B cell (primary cell): ENCODE data around the gene FAM161B. TPM values are rescaled to one million over a fixed set of nuclear protein-coding genes. Genes with fewer than 3 reads are reported as not detected.

Experiments used
- ATAC-seq: fragments of 200-7000 bp; cut with Tn5 transposase; one replicate; pipeline ENCODE4 v1.10.0; 2021; ENCODE audit warnings: low read depth, mild to moderate bottlenecking, moderate number of reproducible peaks, moderate library complexity
- CTCF ChIA-PET: fragments of 350-600 bp; sonication (Branson Sonifier 250); formaldehyde crosslinking; loops from one replicate; lab custom pipeline; 2021; ENCODE audit warnings: antibody characterized with exemption, inconsistent platforms; lab: Charles Lee
- POLR2A ChIA-PET: fragments of 350-600 bp; sonication (Branson Sonifier 250); formaldehyde crosslinking; loops from one replicate; lab custom pipeline; 2021; ENCODE audit warnings: antibody characterized with exemption; lab: Charles Lee
- DNase-seq: peaks from one replicate; pipeline ENCODE4 v3.0.0; 2013
- H2AFZ ChIP-seq: 2 replicates; pipeline ENCODE4 v1.6.1; 2012; ENCODE audit warnings: mild to moderate bottlenecking, low read depth, low read length; ENCODE audit not compliant: insufficient read depth, poor library complexity, severe bottlenecking
- H3K27ac ChIP-seq, 2 donors: 1 replicate in 1 of 2; 2 replicates in 1 of 2; pipeline ENCODE4 v1.5.1; 2012 to 2013; ENCODE audit warnings: low read length in 2 of 2, mild to moderate bottlenecking in 2 of 2, moderate library complexity in 1 of 2
- H3K27me3 ChIP-seq, 4 experiments: fragments of 200-600 bp in 1 of 4; sonication (generic) in 1 of 4; replicated peaks in 1 of 4; 1 replicate in 2 of 4; 2 replicates in 2 of 4; pipeline versions ENCODE4 v1.6.1 to v1.7.0; 2013 to 2016; ENCODE audit warnings: low read length in 3 of 4, mild to moderate bottlenecking in 2 of 4, mixed read lengths in 1 of 4, moderate library complexity in 1 of 4; ENCODE audit not compliant: insufficient read depth in 4 of 4, control insufficient read depth in 3 of 4; ENCODE audit errors: control extremely low read depth in 1 of 4
- H3K36me3 ChIP-seq, 2 experiments: replicated peaks in 1 of 2; 1 replicate in 1 of 2; 2 replicates in 1 of 2; pipeline versions ENCODE4 v1.6.1 to v1.7.1; 2013; ENCODE audit warnings: low read length in 1 of 2; ENCODE audit not compliant: insufficient read depth in 2 of 2, control insufficient read depth in 1 of 2; ENCODE audit errors: control extremely low read depth in 1 of 2, extremely low read depth in 1 of 2
- H3K4me1 ChIP-seq, 2 donors: fragments of 200-600 bp in 1 of 2; sonication (generic) in 1 of 2; 1 replicate in 1 of 2; 2 replicates in 1 of 2; pipeline versions ENCODE4 v1.5.1 to v1.6.1; 2013 to 2017; ENCODE audit warnings: low read length in 2 of 2; ENCODE audit not compliant: control insufficient read depth in 2 of 2, insufficient read depth in 2 of 2
- H3K4me2 ChIP-seq: replicated peaks from 2 replicates; pipeline ENCODE3; 2012; ENCODE audit warnings: mild to moderate bottlenecking, low read depth, low read length; ENCODE audit not compliant: poor library complexity, severe bottlenecking
- H3K4me3 ChIP-seq, 5 experiments: fragments of 200-600 bp in 1 of 5; sonication (generic) in 1 of 5; 1 replicate in 3 of 5; 2 replicates in 2 of 5; pipeline versions ENCODE4 v1.5.1 to v1.7.0; 2011 to 2016; ENCODE audit warnings: low read length in 4 of 5, mild to moderate bottlenecking in 4 of 5, low read depth in 2 of 5, control low read depth in 1 of 5, moderate library complexity in 1 of 5; ENCODE audit not compliant: insufficient read depth in 1 of 5; ENCODE audit errors: control extremely low read depth in 1 of 5, extremely low read depth in 1 of 5
- H3K79me2 ChIP-seq: fragments of 200-600 bp; sonication (generic); one replicate; pipeline ENCODE4 v1.6.0; 2016; ENCODE audit warnings: low read length; ENCODE audit not compliant: control insufficient read depth, insufficient read depth
- H3K9ac ChIP-seq: fragments of 200-600 bp; sonication (generic); 2 replicates; pipeline ENCODE4 v1.6.1; 2017; ENCODE audit warnings: mild to moderate bottlenecking, low read length, moderate library complexity
- H3K9me3 ChIP-seq, 3 donors: one replicate each; pipeline versions ENCODE4 v1.6.1 to v1.7.1; 2013; ENCODE audit warnings: low read length in 2 of 3; ENCODE audit not compliant: control insufficient read depth in 2 of 3, insufficient read depth in 1 of 3; ENCODE audit errors: control extremely low read depth in 1 of 3
- H4K20me1 ChIP-seq: 2 replicates; pipeline ENCODE4 v1.6.0; 2012; ENCODE audit warnings: mild to moderate bottlenecking, low read length; ENCODE audit not compliant: insufficient read depth, control insufficient read depth, poor library complexity, severe bottlenecking
- H3K27ac Mint-ChIP-seq: one replicate; pipeline ENCODE4 v1.8.0; 2021; ENCODE audit warnings: mixed read lengths
- H3K27me3 Mint-ChIP-seq: one replicate; pipeline ENCODE4 v1.8.0; 2021; ENCODE audit warnings: mixed read lengths
- H3K4me1 Mint-ChIP-seq: one replicate; pipeline ENCODE4 v1.8.0; 2021; ENCODE audit warnings: mixed read lengths
- H3K4me3 Mint-ChIP-seq: one replicate; pipeline ENCODE4 v1.8.0; 2021; ENCODE audit warnings: mixed read lengths
- H3K9me3 Mint-ChIP-seq: one replicate; pipeline ENCODE4 v1.8.0; 2022; ENCODE audit warnings: mixed read lengths; ENCODE audit not compliant: insufficient read depth
- CTCF ChIP-seq: fragments of 200-600 bp; IDR thresholded peaks from one replicate; pipeline ENCODE4 v1.8.0; 2022; ENCODE audit warnings: antibody characterized with exemption, mild to moderate bottlenecking
- EZH2 ChIP-seq: IDR thresholded peaks from 2 replicates; pipeline ENCODE4 v1.6.1; 2012; ENCODE audit warnings: borderline replicate concordance, low read depth, mild to moderate bottlenecking, moderate library complexity, low read length; ENCODE audit not compliant: insufficient read depth, poor library complexity, severe bottlenecking
- WGBS: methylation state at CpG from one replicate; pipeline ENCODE4 v1.1.5; 2013; ENCODE audit warnings: missing lambda C conversion rate; ENCODE audit not compliant: insufficient coverage; 5-methylcytosine and 5-hydroxymethylcytosine counted together
- intact Hi-C: fragments of 100-400 bp; cut with micrococcal nuclease; formaldehyde crosslinking; loops from one replicate; pipeline ENCODE4 v1.10.0; 2022
- polyA plus RNA-seq: library from polyadenylated mRNA; depleted of rRNA; stranded (reverse); fragments of >200 nt; gene quantifications from 2 replicates; pipeline ENCODE4 v1.2.3, GENCODE V29; 2012
- total RNA-seq, 2 donors: library from RNA; stranded (reverse); fragments of 120-200 nt in 1 of 2; gene quantifications; 1 replicate in 1 of 2; 2 replicates in 1 of 2; pipeline versions ENCODE4 v1.2.3 to v1.2.4, GENCODE V29; 2013 to 2022

The FAM161B gene
- total and polyA plus RNA-seq, 2 donors (not counting 1 experiment from before 2014, with no cell fraction given): 1.6 to 5.9 TPM

- ChIA-PET POLR2A (no interaction called here), CTCF (no interaction called here)
- Histone ChIP-seq H3K36me3 (peaks cover 21 to 64% of the 10 kb centered on the region in 2 experiments), H2AFZ (no peak overlapping the region), H3K27ac (no peak overlapping the region), H3K4me3 (no peak overlapping the region), H3K79me2 (peaks cover 24% of the 10 kb centered on the region), H3K4me1 (no peaks in the 10 kb centered on the region), H3K9ac (no peak overlapping the region), H4K20me1 (no peaks in the 10 kb centered on the region), H3K9me3 (peaks cover 0 to 5% (median 0%) of the 10 kb centered on the region in 3 donors), H3K27me3 (no peaks in the 10 kb centered on the region), H3K4me2 (no peak overlapping the region)
- Mint-ChIP-seq H3K9me3 (no peaks in the 10 kb centered on the region), H3K4me3 (no peak overlapping the region), H3K4me1 (no peaks in the 10 kb centered on the region), H3K27me3 (no peaks in the 10 kb centered on the region), H3K27ac (no peak overlapping the region)
- ATAC-seq (no peak), DNase-seq (no peak)
- TF ChIP-seq CTCF: no peak
- no peak for TF ChIP-seq EZH2
- no CpG with 5 or more reads among the region's 1 CpG for WGBS
- intact Hi-C loops: no loop called here
Measured at GRCh38 chr14:73909681-73910080, 40.2 kb downstream of the FAM161B start.

- no peaks in the 10 kb centered on the region for H3K4me1 Mint-ChIP-seq
- no peaks in the 10 kb centered on the region for H3K4me1 ChIP-seq
- peaks cover 9% of the 10 kb centered on the region for H3K79me2 ChIP-seq
- CTCF ChIA-PET: no interaction called here
- peaks cover 10 to 69% of the 10 kb centered on the region in 2 experiments for H3K36me3 ChIP-seq
- H3K9me3 ChIP-seq: no peaks in the 10 kb centered on the region
- DNase-seq: no peak
- H4K20me1 ChIP-seq: no peaks in the 10 kb centered on the region
- H3K4me3 Mint-ChIP-seq: no peak overlapping the region
- no peak overlapping the region for H3K4me3 ChIP-seq
- H2AFZ ChIP-seq: no peak overlapping the region
- no peaks in the 10 kb centered on the region for H3K9me3 Mint-ChIP-seq
- no peak overlapping the region for H3K4me2 ChIP-seq
- no peaks in the 10 kb centered on the region for H3K27me3 ChIP-seq
- TF ChIP-seq CTCF (no peak), EZH2 (no peak)
- intact Hi-C loops: no loop called here
- ATAC-seq: no peak
- no CpG with 5 or more reads among the region's 3 CpGs for WGBS
- H3K27ac Mint-ChIP-seq: no peak overlapping the region
- H3K27ac ChIP-seq: no peak overlapping the region
- POLR2A ChIA-PET: no interaction called here
- no peaks in the 10 kb centered on the region for H3K27me3 Mint-ChIP-seq
- H3K9ac ChIP-seq: no peak overlapping the region
Measured at GRCh38 chr14:73903028-73903427, 46.9 kb downstream of the FAM161B start.
